ENCODE measurements around the gene ASZ1.

ASZ1 gene

GRCh38 chr7:117347480-117347879, 79.8 kb downstream of the ASZ1 start:
- Histone ChIP-seq H2AFZ (ENCODE audit: low read depth, low read length) (no peak overlapping the region), H3K27ac (ENCODE audit: low read length) (no peak overlapping the region), H3K4me1 (ENCODE audit: low read length) (peaks cover 3% of the 10 kb centered on the region; the same call in 1 of the 2 replicates), H3K27me3 (ENCODE audit: low read depth, low read length) (no peaks in the 10 kb centered on the region), H3K36me3 (replicated peaks; ENCODE audit: low read depth, low read length) (no peaks in the 10 kb centered on the region), H3K4me2 (ENCODE audit: low read length) (no peak overlapping the region), H3K9ac (ENCODE audit: low read length) (no peak overlapping the region), H3K9me3 (ENCODE audit: insufficient read depth, low read length) (no peaks in the 10 kb centered on the region), H4K20me1 (ENCODE audit: insufficient read depth, low read length) (no peaks in the 10 kb centered on the region), H3K79me2 (ENCODE audit: low read length) (no peaks in the 10 kb centered on the region), H3K4me3 (ENCODE audit: low read length) (no peak overlapping the region)
- TF ChIP-seq EZH2phosphoT487 (IDR thresholded peaks at IDR 0.05; ENCODE audit: low read depth) (no peak), CTCF (IDR thresholded peaks at IDR 0.05; ENCODE audit: low read depth, low read length) (no peak)

DNA sequence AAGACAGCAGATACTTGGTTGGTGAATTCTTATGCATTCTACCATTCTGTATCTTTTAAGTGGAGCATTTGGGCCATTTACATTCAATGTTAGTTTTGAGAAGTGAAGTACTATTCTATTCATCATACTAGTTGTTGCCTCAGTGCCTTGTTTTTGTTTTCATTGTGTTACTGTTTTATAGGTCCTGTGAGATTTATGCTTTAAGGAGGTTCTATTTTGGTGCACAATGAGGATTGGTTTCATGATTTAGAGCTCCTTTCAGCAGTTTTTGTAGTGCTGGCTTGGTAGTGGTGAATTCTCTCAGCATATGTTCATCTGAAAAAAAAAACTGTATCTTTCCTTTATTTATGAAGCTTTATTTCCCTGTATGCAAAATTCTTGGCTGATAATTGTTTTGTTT, 81.1 kb downstream of the ASZ1 start:
- Histone ChIP-seq H3K9ac (ENCODE audit: low read length) (no peak overlapping the region), H4K20me1 (ENCODE audit: insufficient read depth, low read length) (no peaks in the 10 kb centered on the region), H3K79me2 (ENCODE audit: low read length) (no peaks in the 10 kb centered on the region), H3K4me2 (ENCODE audit: low read length) (no peak overlapping the region), H3K4me1 (ENCODE audit: low read length) (peaks cover 3% of the 10 kb centered on the region; the same call in 1 of the 2 replicates), H3K27me3 (ENCODE audit: low read depth, low read length) (no peaks in the 10 kb centered on the region), H3K9me3 (ENCODE audit: insufficient read depth, low read length) (no peaks in the 10 kb centered on the region), H3K4me3 (ENCODE audit: low read length) (no peak overlapping the region), H3K36me3 (replicated peaks; ENCODE audit: low read depth, low read length) (no peaks in the 10 kb centered on the region), H3K27ac (ENCODE audit: low read length) (no peak overlapping the region), H2AFZ (ENCODE audit: low read depth, low read length) (no peak overlapping the region)
- TF ChIP-seq EZH2phosphoT487 (IDR thresholded peaks at IDR 0.05; ENCODE audit: low read depth) (no peak), CTCF (IDR thresholded peaks at IDR 0.05; ENCODE audit: low read depth, low read length) (no peak)

- no peaks in the 10 kb centered on the region for H4K20me1 ChIP-seq (ENCODE audit: insufficient read depth, low read length)
- H3K27ac ChIP-seq (ENCODE audit: low read length), result no peak overlapping the region
- TF ChIP-seq CTCF (IDR thresholded peaks at IDR 0.05; ENCODE audit: low read depth, low read length), result peak; percentile 46
- no peak for TF ChIP-seq EZH2phosphoT487 (IDR thresholded peaks at IDR 0.05; ENCODE audit: low read depth)
- no peaks in the 10 kb centered on the region for H3K4me1 ChIP-seq (ENCODE audit: low read length)
- no peaks in the 10 kb centered on the region for H3K36me3 ChIP-seq (replicated peaks; ENCODE audit: low read depth, low read length)
- no peak overlapping the region for H3K4me2 ChIP-seq (ENCODE audit: low read length)
- H3K9ac ChIP-seq (ENCODE audit: low read length), result no peak overlapping the region
- no peaks in the 10 kb centered on the region for H3K79me2 ChIP-seq (ENCODE audit: low read length)
- H3K4me3 ChIP-seq (ENCODE audit: low read length), result no peak overlapping the region
- no peaks in the 10 kb centered on the region for H3K27me3 ChIP-seq (ENCODE audit: low read depth, low read length)
- no peaks in the 10 kb centered on the region for H3K9me3 ChIP-seq (ENCODE audit: insufficient read depth, low read length)
- no peak overlapping the region for H2AFZ ChIP-seq (ENCODE audit: low read depth, low read length)
Observed at GRCh38 chr7:117338020-117338419, 89.3 kb downstream of the ASZ1 start.

DNA sequence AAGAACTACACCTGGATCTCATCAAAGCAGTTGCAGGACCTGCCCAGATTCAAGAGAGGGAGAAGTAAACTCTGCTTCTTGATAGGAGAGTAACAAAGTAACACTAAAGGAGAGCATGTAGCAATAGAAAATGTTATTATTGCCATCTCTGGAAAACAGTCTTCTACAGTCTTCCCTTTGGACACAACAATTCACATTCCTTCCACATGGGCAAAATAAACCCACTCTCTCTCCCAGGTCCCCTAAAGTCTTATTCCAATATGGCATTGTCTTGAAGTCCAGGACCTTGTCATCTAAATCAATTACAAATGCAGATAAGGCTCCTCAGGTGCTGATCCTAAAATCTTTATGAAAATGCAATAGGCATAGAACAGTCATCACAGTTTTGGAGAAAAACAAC, 94.1 kb downstream of the ASZ1 start:
- TF ChIP-seq CTCF (IDR thresholded peaks at IDR 0.05; ENCODE audit: low read depth, low read length), result no peak
- no peak for TF ChIP-seq EZH2phosphoT487 (IDR thresholded peaks at IDR 0.05; ENCODE audit: low read depth)
- no peaks in the 10 kb centered on the region for H3K4me1 ChIP-seq (ENCODE audit: low read length)
- no peak overlapping the region for H3K4me2 ChIP-seq (ENCODE audit: low read length)
- H3K4me3 ChIP-seq (ENCODE audit: low read length), result no peak overlapping the region
- H3K9ac ChIP-seq (ENCODE audit: low read length), result no peak overlapping the region
- H2AFZ ChIP-seq (ENCODE audit: low read depth, low read length), result no peak overlapping the region
- no peaks in the 10 kb centered on the region for H3K27me3 ChIP-seq (ENCODE audit: low read depth, low read length)
- no peaks in the 10 kb centered on the region for H4K20me1 ChIP-seq (ENCODE audit: insufficient read depth, low read length)
- H3K9me3 ChIP-seq (ENCODE audit: insufficient read depth, low read length), result no peaks in the 10 kb centered on the region
- no peaks in the 10 kb centered on the region for H3K36me3 ChIP-seq (replicated peaks; ENCODE audit: low read depth, low read length)
- H3K79me2 ChIP-seq (ENCODE audit: low read length), result no peaks in the 10 kb centered on the region
- no peak overlapping the region for H3K27ac ChIP-seq (ENCODE audit: low read length)

Data from OCI-LY3 (cell line).